IMR-90 (cell line): Measurements from ENCODE around the gene IL1A. TPM values are rescaled to one million over a fixed set of nuclear protein-coding genes. Genes with fewer than 3 reads are reported as not detected.

Experiments used
- ATAC-seq: fragments of 200-7000 bp; cut with Tn5 transposase; 2 replicates; pipeline ENCODE4 v1.9.1; 2020; ENCODE audit warnings: low read depth, mild to moderate bottlenecking, moderate library complexity
- BruUV-seq: library from RNA; stranded (reverse); fragments of 400-500 nt; replicated peaks from 2 replicates; lab custom pipeline; 2021; lab: Mats Ljungman, UMichigan
- CTCF ChIA-PET: fragments of 300-600 bp; formaldehyde crosslinking; extraction: SDS; loops from one replicate; lab custom pipeline; 2021; ENCODE audit warnings: antibody characterized with exemption; lab: Yijun Ruan, JAX
- POLR2A ChIA-PET: fragments of 300-600 bp; sonication (Branson Sonifier 250); formaldehyde crosslinking; loops from one replicate; lab custom pipeline; 2022; ENCODE audit warnings: antibody characterized with exemption; ENCODE audit not compliant: unreplicated experiment; lab: Charles Lee
- DNase-seq: peaks from one replicate; pipeline ENCODE4 v3.0.0; 2013
- H2AFZ ChIP-seq: replicated peaks from 2 replicates; pipeline ENCODE3; 2013; ENCODE audit warnings: low read length, mild to moderate bottlenecking; ENCODE audit not compliant: poor library complexity
- H2AK5ac ChIP-seq: 2 replicates; pipeline ENCODE4 v1.6.1; 2013; ENCODE audit warnings: low read depth, low read length, inconsistent platforms
- H2AK9ac ChIP-seq: replicated peaks from 2 replicates; pipeline ENCODE3; 2013; ENCODE audit warnings: mild to moderate bottlenecking, low read depth, low read length, moderate library complexity; ENCODE audit not compliant: poor library complexity
- H2BK120ac ChIP-seq: 2 replicates; pipeline ENCODE4 v1.6.1; 2013; ENCODE audit warnings: low read depth, low read length, inconsistent platforms
- H2BK15ac ChIP-seq: 3 replicates; pipeline ENCODE4 v1.6.1; 2013; ENCODE audit warnings: low read depth, low read length, inconsistent platforms
- H2BK20ac ChIP-seq: 2 replicates; pipeline ENCODE4 v1.6.1; 2013; ENCODE audit warnings: low read depth, mild to moderate bottlenecking, inconsistent platforms, low read length, moderate library complexity
- H2BK5ac ChIP-seq: 2 replicates; pipeline ENCODE4 v1.6.1; 2013; ENCODE audit warnings: mild to moderate bottlenecking, low read depth, low read length, inconsistent platforms; ENCODE audit not compliant: poor library complexity, severe bottlenecking
- H3K14ac ChIP-seq: replicated peaks from 2 replicates; pipeline ENCODE4 v1.6.1; 2013; ENCODE audit warnings: low read depth, low read length, inconsistent platforms
- H3K18ac ChIP-seq: 2 replicates; pipeline ENCODE4 v1.6.1; 2013; ENCODE audit warnings: low read depth, low read length, control low read depth
- H3K23ac ChIP-seq: 2 replicates; pipeline ENCODE4 v1.6.1; 2013; ENCODE audit warnings: low read depth, low read length, inconsistent platforms
- H3K27ac ChIP-seq: 2 replicates; pipeline ENCODE4 v1.5.1; 2013; ENCODE audit warnings: mild to moderate bottlenecking, control low read depth, low read length; ENCODE audit not compliant: insufficient read depth
- H3K27me3 ChIP-seq: 2 replicates; pipeline ENCODE4 v1.6.1; 2013; ENCODE audit warnings: low read length; ENCODE audit not compliant: control insufficient read depth, insufficient read depth
- H3K36me3 ChIP-seq: 2 replicates; pipeline ENCODE4 v1.6.1; 2013; ENCODE audit warnings: low read length, mixed read lengths; ENCODE audit not compliant: control insufficient read depth, insufficient read depth
- H3K4ac ChIP-seq: 2 replicates; pipeline ENCODE4 v1.6.1; 2013; ENCODE audit warnings: low read depth, low read length, inconsistent platforms
- H3K4me1 ChIP-seq: 2 replicates; pipeline ENCODE4 v1.6.1; 2013; ENCODE audit warnings: low read length, mixed read lengths; ENCODE audit not compliant: control insufficient read depth, insufficient read depth
- H3K4me2 ChIP-seq: 2 replicates; pipeline ENCODE4 v1.6.1; 2013; ENCODE audit warnings: low read depth, mild to moderate bottlenecking, control low read depth, low read length, moderate library complexity
- H3K4me3 ChIP-seq: 2 replicates; pipeline ENCODE4 v1.5.1; 2013; ENCODE audit warnings: low read depth, mild to moderate bottlenecking, control low read depth, low read length, moderate library complexity; ENCODE audit not compliant: insufficient read depth
- H3K56ac ChIP-seq: 2 replicates; pipeline ENCODE4 v1.6.1; 2013; ENCODE audit warnings: low read length, inconsistent platforms; ENCODE audit not compliant: insufficient read depth; ENCODE audit errors: extremely low read depth
- H3K79me1 ChIP-seq, 2 experiments: 2 replicates each; pipeline ENCODE4 v1.6.1; 2013; ENCODE audit warnings: low read length in 2 of 2, inconsistent platforms in 1 of 2, low read depth in 1 of 2
- H3K9ac ChIP-seq: 2 replicates; pipeline ENCODE4 v1.6.1; 2013; ENCODE audit warnings: low read depth, low read length, control low read depth
- H3K9me1 ChIP-seq: 2 replicates; pipeline ENCODE4 v1.6.1; 2013; ENCODE audit warnings: low read length, inconsistent platforms; ENCODE audit not compliant: insufficient read depth
- H3K9me3 ChIP-seq: 2 replicates; pipeline ENCODE4 v1.6.1; 2013; ENCODE audit warnings: low read length; ENCODE audit not compliant: control insufficient read depth, insufficient read depth
- H4K20me1 ChIP-seq: 2 replicates; pipeline ENCODE4 v1.6.1; 2013; ENCODE audit warnings: low read length, inconsistent platforms; ENCODE audit not compliant: insufficient read depth
- H4K5ac ChIP-seq: 2 replicates; pipeline ENCODE4 v1.6.1; 2013; ENCODE audit warnings: mild to moderate bottlenecking, low read depth, low read length, control low read depth
- H4K8ac ChIP-seq, 2 experiments: 2 replicates each; pipeline ENCODE4 v1.6.1; 2013; ENCODE audit warnings: low read depth in 2 of 2, low read length in 2 of 2, control low read depth in 1 of 2, inconsistent platforms in 1 of 2
- H4K91ac ChIP-seq: 2 replicates; pipeline ENCODE4 v1.6.1; 2013; ENCODE audit warnings: low read depth, low read length, inconsistent platforms; ENCODE audit not compliant: insufficient read depth
- BHLHE40 ChIP-seq: fragments of 150-350 bp; IDR thresholded peaks from 2 replicates; pipeline ENCODE4 v1.6.1; 2016; ENCODE audit warnings: mild to moderate bottlenecking, low read depth, low read length
- CEBPB ChIP-seq: IDR thresholded peaks from 2 replicates; pipeline ENCODE4 v1.6.1; 2012; ENCODE audit warnings: low read depth, low read length, improper control_type of control experiment
- CHD1 ChIP-seq: IDR thresholded peaks from 2 replicates; pipeline ENCODE4 v1.6.1; 2012; ENCODE audit warnings: low read depth, low read length, improper control_type of control experiment
- CTCF ChIP-seq: conservative IDR thresholded peaks from 2 replicates; pipeline ENCODE4 v1.5.1; 2012; ENCODE audit warnings: mild to moderate bottlenecking, low read depth, low read length, improper control_type of control experiment
- ELK1 ChIP-seq: fragments of 150-350 bp; IDR thresholded peaks from 2 replicates; pipeline ENCODE4 v1.6.1; 2016; ENCODE audit warnings: low read depth, mild to moderate bottlenecking, low read length, moderate library complexity, borderline replicate concordance
- FOS ChIP-seq: fragments of 150-350 bp; IDR thresholded peaks from 2 replicates; pipeline ENCODE4 v1.6.1; 2016; ENCODE audit warnings: low read depth, low read length
- MAFK ChIP-seq: IDR thresholded peaks from 2 replicates; pipeline ENCODE4 v1.6.1; 2012; ENCODE audit warnings: low read depth, low read length, improper control_type of control experiment
- MXI1 ChIP-seq: IDR thresholded peaks from 2 replicates; pipeline ENCODE4 v1.6.1; 2012; ENCODE audit warnings: low read depth, mild to moderate bottlenecking, low read length, moderate library complexity, borderline replicate concordance
- RAD21 ChIP-seq: IDR thresholded peaks from 2 replicates; pipeline ENCODE4 v1.6.1; 2012; ENCODE audit warnings: low read length, improper control_type of control experiment
- RCOR1 ChIP-seq: IDR thresholded peaks from 2 replicates; pipeline ENCODE4 v1.6.1; 2012; ENCODE audit warnings: mild to moderate bottlenecking, low read length, improper control_type of control experiment; ENCODE audit not compliant: insufficient replicate concordance
- SMC3 ChIP-seq: fragments of 150-350 bp; IDR thresholded peaks from 2 replicates; pipeline ENCODE4 v1.6.1; 2016; ENCODE audit warnings: low read depth, mild to moderate bottlenecking, antibody characterized with exemption, low read length, moderate library complexity
- USF2 ChIP-seq: fragments of 150-350 bp; IDR thresholded peaks from 2 replicates; pipeline ENCODE4 v1.6.1; 2017; ENCODE audit warnings: mild to moderate bottlenecking, antibody characterized with exemption, low read length, low read depth
- WGBS, 2 experiments: methylation state at CpG; one replicate each; pipeline versions ENCODE4 v1.1.5 to v1.1.7; 2013; ENCODE audit warnings: missing lambda C conversion rate in 2 of 2; ENCODE audit not compliant: insufficient read length in 1 of 2; ENCODE audit errors: extremely low coverage in 2 of 2; 5-methylcytosine and 5-hydroxymethylcytosine counted together
- dilution Hi-C: fragments of 300-500 bp; cut with HindIII; formaldehyde crosslinking; loops from one replicate; pipeline ENCODE4 v1.14.3; 2018; ENCODE audit warnings: low sequenced_read_pairs; ENCODE audit not compliant: unreplicated experiment
- in situ Hi-C: fragments of 300-500 bp; cut with MboI; formaldehyde crosslinking; loops from 3 replicates; pipeline ENCODE4 v1.14.3; 2019; ENCODE audit warnings: low sequenced_read_pairs, inconsistent platforms, mixed read lengths
- intact Hi-C: fragments of 100-400 bp; cut with micrococcal nuclease; formaldehyde crosslinking; loops from 2 replicates; pipeline ENCODE4 v1.10.0; 2022
- polyA plus RNA-seq, 3 experiments: library from polyadenylated mRNA; depleted of rRNA; stranded (reverse); fragments of >200 nt; gene quantifications; 2 replicates each; pipeline ENCODE4 v1.2.3, GENCODE V29; 2012; ENCODE audit warnings: low replicate concordance in 1 of 3
- total RNA-seq: library from RNA; depleted of rRNA; stranded (reverse); fragments of >200 nt; gene quantifications from 2 replicates; pipeline ENCODE4 v1.2.3, GENCODE V29; 2012

Gene IL1A
- total and polyA plus RNA-seq, 2 of the 4 experiments (the other 2 are of a cell fraction): 0.48 to 1.1 TPM

- H3K56ac ChIP-seq: no peak overlapping the region
- no peak for DNase-seq
- H2AK5ac ChIP-seq: no peak overlapping the region
- no peaks in the 10 kb centered on the region for H3K27me3 ChIP-seq
- peaks cover 6% of the 10 kb centered on the region for H3K9me3 ChIP-seq
- CTCF ChIA-PET: no interaction called here
- H4K91ac ChIP-seq: no peak overlapping the region
- no peak overlapping the region for H2BK15ac ChIP-seq
- no TSS peak for BruUV-seq
- H3K18ac ChIP-seq: no peak overlapping the region
- no peak for ATAC-seq
- TF ChIP-seq MXI1 (no peak), FOS (no peak), RAD21 (no peak), USF2 (no peak), SMC3 (no peak), MAFK (no peak), BHLHE40 (no peak), RCOR1 (no peak), CTCF (no peak), CEBPB (no peak), ELK1 (no peak), CHD1 (no peak)
- POLR2A ChIA-PET: no interaction called here
- no CpG with 5 or more reads among the region's 1 CpG for WGBS, 2 experiments
- H3K79me1 ChIP-seq: 0 out of 4 replicates have a peak, but pooled peaks cover 0 to 3% of the 10 kb centered on the region in 2 experiments
- peaks cover 5% of the 10 kb centered on the region for H3K4me1 ChIP-seq
- H3K4ac ChIP-seq: no peak overlapping the region
- H3K23ac ChIP-seq: no peak overlapping the region
- in situ Hi-C loops (no loop called here), dilution Hi-C loops (no loop called here), intact Hi-C loops (no loop called here)
- H3K36me3 ChIP-seq: no peaks in the 10 kb centered on the region
- H3K9ac ChIP-seq: no peak overlapping the region
- no peak overlapping the region for H4K8ac ChIP-seq
- H3K27ac ChIP-seq: no peak overlapping the region
- no peak overlapping the region for H3K4me2 ChIP-seq
- no peaks in the 10 kb centered on the region for H4K20me1 ChIP-seq
- H3K4me3 ChIP-seq: no peak overlapping the region
- no peak overlapping the region for H4K5ac ChIP-seq
- H3K9me1 ChIP-seq: peaks cover 8% of the 10 kb centered on the region
- H2BK20ac ChIP-seq: no peak overlapping the region
- no peak overlapping the region for H2AFZ ChIP-seq
- no peak overlapping the region for H2BK5ac ChIP-seq
- H3K14ac ChIP-seq: no peak overlapping the region
- no peak overlapping the region for H2AK9ac ChIP-seq
- peak overlapping the region; percentile 26 for H2BK120ac ChIP-seq
Measured at GRCh38 chr2:112796486-112796885, 12.2 kb upstream of the IL1A start.
